Measurements from ENCODE around the gene MS4A10.

DNA sequence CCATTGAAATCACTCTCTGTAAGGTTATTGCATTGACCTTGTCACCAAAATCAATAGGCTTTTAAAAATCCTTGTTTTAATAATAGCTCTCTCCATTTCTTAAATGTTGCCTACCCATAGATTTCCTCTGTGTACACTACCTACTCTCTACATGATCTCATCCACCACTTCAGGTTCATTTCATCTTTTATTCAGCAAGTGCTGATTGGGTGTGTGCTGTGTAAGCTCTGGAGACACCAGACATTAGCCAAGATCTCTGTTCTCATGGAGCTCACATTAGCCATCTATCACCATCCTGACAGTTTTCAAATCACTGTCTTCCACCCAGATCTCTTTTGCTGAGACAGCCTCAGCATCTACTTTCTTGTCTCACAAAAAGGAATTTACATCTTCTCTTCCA lies 4.4 kb upstream of the MS4A10 start:
- TF ChIP-seq, protein P1, sequence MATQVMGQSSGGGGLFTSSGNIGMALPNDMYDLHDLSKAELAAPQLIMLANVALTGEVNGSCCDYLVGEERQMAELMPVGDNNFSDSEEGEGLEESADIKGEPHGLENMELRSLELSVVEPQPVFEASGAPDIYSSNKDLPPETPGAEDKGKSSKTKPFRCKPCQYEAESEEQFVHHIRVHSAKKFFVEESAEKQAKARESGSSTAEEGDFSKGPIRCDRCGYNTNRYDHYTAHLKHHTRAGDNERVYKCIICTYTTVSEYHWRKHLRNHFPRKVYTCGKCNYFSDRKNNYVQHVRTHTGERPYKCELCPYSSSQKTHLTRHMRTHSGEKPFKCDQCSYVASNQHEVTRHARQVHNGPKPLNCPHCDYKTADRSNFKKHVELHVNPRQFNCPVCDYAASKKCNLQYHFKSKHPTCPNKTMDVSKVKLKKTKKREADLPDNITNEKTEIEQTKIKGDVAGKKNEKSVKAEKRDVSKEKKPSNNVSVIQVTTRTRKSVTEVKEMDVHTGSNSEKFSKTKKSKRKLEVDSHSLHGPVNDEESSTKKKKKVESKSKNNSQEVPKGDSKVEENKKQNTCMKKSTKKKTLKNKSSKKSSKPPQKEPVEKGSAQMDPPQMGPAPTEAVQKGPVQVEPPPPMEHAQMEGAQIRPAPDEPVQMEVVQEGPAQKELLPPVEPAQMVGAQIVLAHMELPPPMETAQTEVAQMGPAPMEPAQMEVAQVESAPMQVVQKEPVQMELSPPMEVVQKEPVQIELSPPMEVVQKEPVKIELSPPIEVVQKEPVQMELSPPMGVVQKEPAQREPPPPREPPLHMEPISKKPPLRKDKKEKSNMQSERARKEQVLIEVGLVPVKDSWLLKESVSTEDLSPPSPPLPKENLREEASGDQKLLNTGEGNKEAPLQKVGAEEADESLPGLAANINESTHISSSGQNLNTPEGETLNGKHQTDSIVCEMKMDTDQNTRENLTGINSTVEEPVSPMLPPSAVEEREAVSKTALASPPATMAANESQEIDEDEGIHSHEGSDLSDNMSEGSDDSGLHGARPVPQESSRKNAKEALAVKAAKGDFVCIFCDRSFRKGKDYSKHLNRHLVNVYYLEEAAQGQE (IDR thresholded peaks at IDR 0.05; ENCODE audit: low read depth), result no peak
- TF ChIP-seq RAD21 (IDR thresholded peaks at IDR 0.05; ENCODE audit: low read depth), result no peak
- TF ChIP-seq YY1 (IDR thresholded peaks at IDR 0.05; ENCODE audit: low read depth), result no peak
- TF ChIP-seq EP300 (IDR thresholded peaks at IDR 0.05; ENCODE audit: borderline replicate concordance), result no peak
